HG02981 (cell line): ENCODE measurements around the gene ORMDL1.
"Not testable (repeated sequence)": the region's sequence is repeated elsewhere in the genome, so short reads cannot be mapped to it uniquely, and the experiment has no call there.

Experiments
- ATAC-seq: cut with Tn5 transposase; IDR thresholded peaks from one replicate; pipeline ENCODE4 v1.9.1; 2021; ENCODE audit warnings: mild to moderate bottlenecking, moderate library complexity; ENCODE audit not compliant: unreplicated experiment

ORMDL1 gene

DNA sequence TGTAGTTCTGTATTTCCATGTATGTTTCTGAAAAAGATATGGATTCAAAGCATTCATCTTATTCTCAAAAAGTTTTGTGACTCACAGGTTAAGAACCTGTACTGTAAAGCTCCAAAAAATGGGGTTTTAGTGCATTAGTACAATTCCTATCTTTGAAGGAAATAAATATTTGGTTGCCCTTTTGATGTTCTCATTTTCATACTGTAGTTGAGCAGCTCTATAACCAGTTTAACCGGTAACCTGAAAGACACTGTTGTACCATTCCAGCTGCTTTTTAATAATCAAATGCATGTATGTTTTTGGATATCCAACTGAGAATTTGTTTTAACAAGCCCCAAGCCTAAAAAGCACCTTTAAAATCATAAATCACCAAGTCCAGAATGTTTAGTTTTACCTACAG, 11.9 kb downstream of the ORMDL1 start:
- ATAC-seq = no peak

- no peak for ATAC-seq
Measured at GRCh38 chr2:189770590-189771322, 13.4 kb downstream of the ORMDL1 start.

- no peak for ATAC-seq
Measured at GRCh38 chr2:189763908-189764661, 20.1 kb downstream of the ORMDL1 start.

- ATAC-seq = peak; percentile 96
Measured at GRCh38 chr2:189762551-189763298, 21.4 kb downstream of the ORMDL1 start, which contains the start of gene OSGEPL1. TSS of gene OSGEPL1 (minus strand) at chr2:189762792. CDS start at chr2:189761640, 1,152 bp downstream.

DNA sequence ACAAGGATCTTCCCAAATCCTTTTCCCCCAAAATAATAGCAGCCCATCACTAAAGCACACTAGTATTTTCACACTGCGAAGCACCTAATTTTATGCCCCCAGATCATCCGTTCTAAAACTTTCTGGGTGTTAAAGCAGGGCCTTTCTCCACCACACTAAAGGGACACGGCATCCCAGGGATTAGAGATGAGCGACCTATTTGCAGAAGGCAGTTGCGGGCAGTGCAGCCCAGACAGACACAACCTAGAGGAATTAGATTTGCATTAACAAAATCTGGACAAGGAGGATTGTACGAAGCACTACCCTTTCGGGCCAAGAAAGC, 21.9 kb downstream of the ORMDL1 start:
- ATAC-seq = no peak

DNA sequence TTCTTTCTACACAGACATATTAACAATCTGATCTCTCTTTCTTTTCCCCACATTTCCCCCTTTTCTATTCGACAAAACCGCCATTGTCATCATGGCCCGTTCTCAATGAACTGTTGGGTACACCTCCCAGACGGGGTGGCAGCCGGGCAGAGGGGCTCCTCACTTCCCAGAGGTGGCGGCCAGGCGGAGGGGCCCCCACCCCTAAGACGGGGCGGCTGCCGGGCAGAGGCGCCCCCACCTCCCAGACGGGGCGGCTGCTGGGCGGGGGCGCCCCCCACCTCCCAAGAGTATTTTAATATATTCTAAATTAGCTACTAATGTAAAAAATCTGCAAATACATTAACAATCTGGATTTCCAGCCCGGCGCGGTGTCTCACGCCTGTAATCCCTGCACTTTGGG, 24.0 kb downstream of the ORMDL1 start:
- ATAC-seq = not testable (repeated sequence)

DNA sequence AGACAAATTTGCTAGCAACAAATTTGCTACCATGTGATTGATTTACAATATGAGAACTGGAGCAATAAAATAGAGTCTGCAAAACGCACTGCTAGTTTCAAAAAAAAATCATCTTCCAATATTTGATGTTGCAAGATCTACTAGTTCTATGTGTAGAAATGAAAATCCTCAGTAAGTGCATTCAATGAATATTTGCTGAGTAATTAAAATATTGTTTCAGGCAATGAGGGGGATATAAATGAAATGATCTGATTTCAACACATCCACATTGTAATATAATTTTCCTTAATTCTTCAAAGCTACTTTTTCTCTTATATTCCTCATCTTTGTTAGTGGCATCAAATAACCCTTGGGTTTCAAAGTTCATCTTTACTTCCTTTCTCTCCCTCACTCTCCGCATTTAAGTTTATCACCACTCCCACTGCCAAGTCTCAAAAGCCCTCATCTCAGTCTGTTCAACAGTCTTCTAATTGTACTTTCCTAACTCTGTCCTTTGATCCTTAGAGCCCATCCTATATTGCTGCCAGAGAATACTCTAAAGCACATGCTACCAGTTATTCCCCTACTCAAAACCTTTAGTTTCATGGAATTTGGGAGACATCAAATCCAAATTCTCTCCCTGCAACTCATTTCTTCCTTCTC, 27.7 kb downstream of the ORMDL1 start:
- no peak for ATAC-seq

- ATAC-seq = peak; percentile 48
Measured at GRCh38 chr2:189751080-189751658, 33.0 kb downstream of the ORMDL1 start.

GRCh38 chr2:189729430-189729829, 54.7 kb downstream of the ORMDL1 start:
- no peak for ATAC-seq

DNA sequence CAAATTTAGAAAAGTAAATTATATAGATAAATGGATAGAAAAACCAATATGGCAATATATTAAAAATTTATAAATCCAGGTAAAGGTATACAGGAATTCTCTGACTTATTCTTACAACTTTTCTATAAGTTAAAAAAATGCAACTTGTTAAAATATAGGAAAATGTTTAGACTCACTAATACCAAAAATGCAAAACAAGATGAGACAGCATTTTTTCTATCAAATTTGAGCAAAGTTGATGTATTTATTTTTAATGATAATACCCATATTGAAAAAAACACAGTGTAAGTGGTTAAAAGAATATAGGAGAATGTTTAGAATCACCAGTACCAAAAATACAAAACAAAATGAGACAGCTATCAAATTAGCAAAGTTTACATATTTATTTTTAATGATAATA, 57.3 kb downstream of the ORMDL1 start:
- ATAC-seq = no peak

GRCh38 chr2:189726271-189726670, 57.9 kb downstream of the ORMDL1 start:
- no peak for ATAC-seq

GRCh38 chr2:189723192-189723591, 60.9 kb downstream of the ORMDL1 start:
- no peak for ATAC-seq
